Measurements from ENCODE around the gene EEPD1.
A peak's percentile ranks its signal among the peaks of the same experiment; 100 is the strongest.
"Not testable (repeated sequence)": the region's sequence is repeated elsewhere in the genome, so short reads cannot be mapped to it uniquely, and the experiment has no call there.

EEPD1 gene

DNA sequence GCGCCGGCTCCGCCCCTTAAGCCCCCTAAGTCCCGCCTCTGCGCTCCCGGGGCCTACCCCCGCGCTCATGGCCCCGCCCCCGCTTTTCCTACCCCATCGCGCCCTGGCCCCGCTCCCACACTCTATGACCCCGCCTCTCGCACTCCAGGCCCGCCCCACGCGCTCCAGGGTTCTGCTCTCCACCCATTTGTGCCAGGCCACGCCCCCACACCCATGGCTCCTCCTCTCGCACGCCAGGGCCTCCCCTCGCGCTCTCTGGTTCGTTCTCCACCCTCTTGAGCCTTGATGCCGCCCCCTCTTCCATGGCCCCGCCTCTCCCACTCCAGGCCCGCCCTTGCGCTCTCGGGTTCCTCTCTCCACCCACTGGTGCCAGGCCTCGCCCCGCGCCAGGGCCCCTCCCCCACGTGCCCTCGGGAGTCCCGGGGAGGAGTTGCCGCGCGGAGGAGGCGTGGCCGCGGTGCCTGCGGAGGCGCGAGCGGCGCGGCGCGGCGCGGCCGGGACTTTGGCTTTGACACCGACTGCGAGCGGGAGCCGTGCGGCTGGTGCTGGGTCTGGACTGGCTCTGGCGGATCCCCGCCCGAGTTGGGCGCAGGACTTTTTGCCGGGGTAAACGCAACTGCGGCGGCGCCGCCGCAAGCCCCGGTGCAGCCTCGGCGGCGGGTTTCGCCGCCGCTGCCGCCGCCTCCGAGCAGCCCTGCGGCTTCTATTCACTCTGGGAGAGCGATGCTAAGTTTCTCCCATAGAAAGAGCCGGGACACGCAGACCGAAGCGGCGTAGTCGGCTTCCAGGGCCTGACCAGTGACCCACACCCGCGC lies at the start of gene EEPD1:
TSS of gene EEPD1 (plus strand) at position 499 of the 815 bp plus-strand sequence. CDS start 1,071 bp downstream, outside the sequence.
- peak; percentile 97 for DNase-seq

DNA sequence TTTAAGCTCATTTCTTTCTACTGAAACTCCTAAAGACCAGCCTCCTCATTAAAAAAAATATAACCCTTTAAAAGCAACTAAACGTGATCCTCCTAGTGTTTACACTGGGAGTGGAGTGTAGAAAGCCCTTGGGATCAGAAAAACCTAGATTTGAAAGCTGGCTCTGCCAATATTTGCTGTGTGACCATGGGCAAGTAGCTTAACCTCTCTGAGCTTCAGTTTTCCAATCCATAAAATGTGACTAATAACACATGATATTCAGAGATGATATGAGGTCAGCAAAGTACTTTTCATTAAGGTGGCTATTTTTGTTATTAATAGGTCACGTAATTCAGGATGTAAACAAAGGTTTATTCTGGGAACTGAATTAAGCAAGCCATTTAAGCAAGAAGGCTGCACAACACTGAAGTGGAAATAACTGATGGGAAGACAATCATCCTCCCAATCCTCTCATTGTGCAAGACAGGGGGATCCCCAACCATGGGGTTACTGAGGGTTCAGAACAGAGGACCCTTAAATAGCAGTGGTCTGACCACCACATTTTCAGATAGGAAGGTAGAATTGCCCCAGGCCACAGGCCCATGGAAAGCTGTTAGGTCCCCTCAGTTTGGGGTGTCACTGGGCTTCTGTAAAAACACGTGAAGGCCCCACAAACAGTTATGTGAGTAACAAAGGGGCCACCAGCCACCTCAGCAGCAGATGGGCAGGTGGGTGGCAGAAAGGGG lies 49.1 kb upstream of the EEPD1 start:
- DNase-seq: no peak

DNA sequence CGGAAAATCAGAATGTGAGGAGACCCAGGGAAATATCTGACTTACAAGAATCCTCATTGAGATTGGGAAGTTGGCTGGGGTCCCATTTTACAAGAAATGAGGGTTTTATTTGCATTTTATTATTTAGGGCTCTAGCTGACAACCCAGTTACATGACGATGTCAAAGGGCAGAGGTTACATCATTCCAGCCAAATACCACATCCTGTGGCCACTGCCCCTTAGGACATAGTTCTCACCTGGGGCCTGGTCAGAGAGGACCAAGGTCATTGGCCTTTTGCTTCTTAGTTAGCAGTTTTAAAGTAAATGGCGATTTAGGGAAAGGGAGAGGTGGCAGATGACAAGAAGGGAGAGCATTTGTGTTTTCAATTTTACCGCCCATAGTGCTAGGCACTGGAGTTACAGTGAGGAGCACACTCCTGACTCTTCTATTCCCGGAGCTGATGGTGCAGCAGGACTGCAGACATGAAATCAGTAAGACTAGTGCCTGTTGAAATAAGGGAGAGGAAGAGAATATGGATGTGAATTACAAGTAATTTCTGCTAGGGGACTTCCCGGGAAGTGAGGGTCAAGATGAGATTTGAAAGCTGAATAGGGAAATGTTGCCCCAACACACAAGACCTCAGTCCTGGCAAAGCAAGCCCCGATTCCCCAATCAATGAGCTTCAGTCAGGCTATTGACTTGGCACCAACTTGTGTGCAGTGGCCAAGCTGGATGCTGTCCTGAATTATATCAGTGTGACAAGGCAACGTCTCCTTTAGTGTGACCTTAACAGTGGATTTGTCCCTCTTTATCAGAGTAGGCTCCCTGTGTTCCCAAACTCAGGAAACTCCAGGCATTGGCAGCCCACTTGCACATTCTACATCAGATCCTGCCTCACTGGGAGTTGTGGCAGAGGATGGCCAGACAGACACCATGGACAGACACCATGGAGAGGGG lies 45.8 kb upstream of the EEPD1 start:
- not testable (repeated sequence) for DNase-seq

DNA sequence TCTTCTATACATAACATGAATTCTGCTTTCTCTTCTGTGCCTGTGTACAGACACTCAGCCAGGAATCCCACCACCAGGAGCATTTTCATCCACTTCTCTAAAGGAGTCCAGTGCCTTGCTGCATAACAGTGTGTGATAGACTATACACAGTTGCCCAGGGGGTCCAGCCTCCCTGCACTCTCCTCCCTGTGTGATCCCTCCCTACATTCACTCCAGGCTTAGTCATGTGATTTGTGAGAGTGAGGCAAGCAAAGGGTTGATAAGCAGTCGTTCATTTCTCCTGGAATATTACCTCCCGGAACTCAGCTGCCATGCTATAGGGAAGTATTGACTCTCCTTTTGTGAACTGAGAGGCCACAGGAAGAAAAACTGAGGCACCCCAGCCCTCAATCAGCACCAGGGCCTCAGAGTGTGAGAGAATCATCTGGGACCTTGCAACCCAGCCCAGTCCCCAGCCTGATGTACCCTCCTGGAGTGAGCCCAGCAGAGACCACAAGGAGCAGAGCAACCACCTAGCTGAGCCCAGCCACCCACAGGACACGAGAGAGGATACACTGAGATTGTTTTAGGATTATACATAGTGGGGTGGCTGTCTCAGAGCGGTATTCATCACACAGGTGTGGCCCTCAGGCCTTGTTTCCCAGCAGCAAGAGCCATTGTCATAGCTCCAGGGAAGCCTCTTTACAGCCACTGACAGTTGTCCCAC lies 45.0 kb upstream of the EEPD1 start:
- no peak for DNase-seq

DNA sequence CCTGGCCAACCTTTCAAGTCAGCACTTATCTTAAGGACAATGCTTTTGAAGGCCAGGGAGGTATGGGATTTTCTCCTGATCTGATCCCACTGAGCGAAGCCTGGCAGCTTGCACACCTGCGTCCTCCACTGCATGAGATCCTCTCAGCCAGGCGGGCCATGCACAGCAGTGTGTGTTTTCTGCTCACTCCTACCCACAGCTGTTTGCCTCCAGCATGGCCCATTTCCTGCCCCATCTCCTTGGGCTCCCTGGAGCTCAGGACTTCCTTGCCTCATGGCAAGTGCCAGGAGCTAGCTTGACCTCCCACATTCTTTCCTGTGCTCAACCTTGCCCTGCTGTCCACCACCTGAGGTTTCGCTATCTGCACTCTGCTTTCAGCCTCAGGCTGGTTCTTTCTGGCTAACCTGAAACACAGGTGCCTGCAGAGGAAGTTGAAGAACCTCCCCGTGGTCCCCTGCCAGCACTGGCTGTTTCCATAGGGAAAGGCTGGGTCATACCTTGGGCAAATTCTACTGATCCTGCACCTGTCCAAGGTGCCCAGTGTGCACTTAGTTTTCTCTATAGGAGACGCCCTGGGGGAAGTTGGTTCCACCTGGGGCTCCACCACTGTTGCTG lies 43.9 kb upstream of the EEPD1 start:
- DNase-seq: peak; percentile 60

DNA sequence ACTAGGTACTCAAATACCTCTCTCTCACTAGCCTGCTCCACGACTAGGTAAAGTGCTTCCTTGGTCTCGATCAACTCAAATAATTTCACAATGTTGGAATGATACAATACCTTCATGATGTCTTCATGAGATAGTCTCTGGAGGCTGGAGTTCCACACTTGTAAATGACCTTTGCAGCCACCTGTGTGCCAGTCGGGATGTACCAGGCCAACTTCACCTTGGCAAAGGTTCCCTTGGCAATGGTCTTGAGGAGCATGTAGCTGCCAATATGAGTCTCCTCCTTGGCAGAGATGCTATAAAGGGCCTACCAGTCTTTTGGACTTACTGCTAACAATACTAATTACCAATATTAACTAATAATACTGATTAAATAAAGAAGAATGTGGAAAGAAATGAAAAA lies 42.5 kb upstream of the EEPD1 start:
- no peak for DNase-seq

DNA sequence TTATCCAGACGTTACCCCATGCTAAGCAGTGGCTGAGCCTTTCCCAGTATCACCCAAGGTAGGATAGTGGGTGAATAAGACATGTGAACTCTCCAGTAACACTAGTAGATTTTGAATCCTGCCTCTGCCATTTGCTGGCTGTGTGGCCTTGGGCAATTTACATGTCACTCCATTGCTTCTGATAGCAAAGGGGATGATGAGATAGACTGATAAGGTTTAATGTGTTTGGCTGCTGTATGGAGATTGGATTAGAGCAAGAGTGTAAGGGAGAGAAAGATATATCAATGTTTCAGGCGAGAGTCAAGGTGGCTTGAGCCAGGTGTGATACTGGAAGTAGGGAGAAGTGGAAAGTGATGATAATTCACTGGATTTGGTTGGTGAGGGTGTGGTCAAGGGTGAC lies 40.1 kb upstream of the EEPD1 start:
- DNase-seq: no peak

DNA sequence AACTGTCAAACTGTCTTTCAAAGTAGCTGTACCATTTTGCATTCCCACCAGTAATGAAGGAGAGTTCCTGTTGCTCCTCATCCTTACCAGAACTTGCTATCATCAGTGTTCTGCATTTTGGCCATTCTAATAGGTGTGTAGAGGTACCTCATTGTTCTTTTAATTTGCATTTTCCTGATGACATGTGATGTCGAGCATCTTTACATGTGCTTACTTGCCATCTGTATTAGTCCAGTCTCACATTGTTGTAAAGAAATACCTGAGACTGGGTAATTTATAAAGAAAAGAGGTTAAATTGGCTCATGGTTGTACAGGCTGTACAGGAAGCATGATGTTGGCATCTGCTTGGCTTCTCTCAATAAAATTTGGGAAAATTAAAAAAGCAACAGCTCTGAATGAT lies 38.7 kb upstream of the EEPD1 start:
- no peak for DNase-seq

DNA sequence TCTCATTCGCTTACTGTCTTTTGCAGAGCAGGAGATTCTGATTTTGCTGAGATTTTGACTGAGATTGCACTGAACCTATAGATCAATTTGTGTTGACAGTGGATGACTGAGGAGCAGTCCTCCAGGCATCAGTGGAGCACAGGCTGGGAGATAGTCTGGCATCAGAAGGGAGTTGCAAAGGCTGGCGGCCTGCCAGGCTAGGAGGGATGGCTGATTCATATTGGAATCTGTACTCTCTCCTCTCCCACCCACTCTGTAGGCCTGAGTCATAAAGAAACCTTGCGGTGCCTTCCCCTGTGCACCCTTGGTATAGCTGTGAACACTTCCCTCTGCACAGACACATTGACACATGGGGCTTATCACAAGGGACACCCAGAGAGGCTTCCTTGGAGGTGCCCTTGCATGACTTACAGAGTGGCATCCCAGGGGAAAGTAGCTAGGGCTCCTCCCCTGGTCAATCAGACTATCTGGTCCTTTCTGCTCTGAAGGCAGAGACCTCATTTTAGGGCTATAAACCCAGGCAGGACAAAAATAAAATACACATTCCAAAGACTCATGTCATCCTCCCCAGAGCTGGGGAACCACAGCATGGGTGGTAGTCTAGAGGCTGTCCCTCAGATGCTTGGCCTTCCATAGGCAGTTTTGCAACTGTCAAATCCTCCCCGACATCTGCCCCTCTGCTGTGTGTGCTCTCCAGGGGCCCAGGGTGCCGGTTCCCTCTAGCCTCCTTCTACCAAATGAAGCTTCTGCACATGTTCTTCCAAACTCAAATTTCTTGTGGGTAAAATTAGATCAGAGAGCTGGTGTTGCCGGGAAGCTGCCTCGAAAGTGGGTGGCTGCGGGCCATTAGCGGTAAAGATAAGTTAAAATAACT lies 37.4 kb upstream of the EEPD1 start:
- no peak for DNase-seq

DNA sequence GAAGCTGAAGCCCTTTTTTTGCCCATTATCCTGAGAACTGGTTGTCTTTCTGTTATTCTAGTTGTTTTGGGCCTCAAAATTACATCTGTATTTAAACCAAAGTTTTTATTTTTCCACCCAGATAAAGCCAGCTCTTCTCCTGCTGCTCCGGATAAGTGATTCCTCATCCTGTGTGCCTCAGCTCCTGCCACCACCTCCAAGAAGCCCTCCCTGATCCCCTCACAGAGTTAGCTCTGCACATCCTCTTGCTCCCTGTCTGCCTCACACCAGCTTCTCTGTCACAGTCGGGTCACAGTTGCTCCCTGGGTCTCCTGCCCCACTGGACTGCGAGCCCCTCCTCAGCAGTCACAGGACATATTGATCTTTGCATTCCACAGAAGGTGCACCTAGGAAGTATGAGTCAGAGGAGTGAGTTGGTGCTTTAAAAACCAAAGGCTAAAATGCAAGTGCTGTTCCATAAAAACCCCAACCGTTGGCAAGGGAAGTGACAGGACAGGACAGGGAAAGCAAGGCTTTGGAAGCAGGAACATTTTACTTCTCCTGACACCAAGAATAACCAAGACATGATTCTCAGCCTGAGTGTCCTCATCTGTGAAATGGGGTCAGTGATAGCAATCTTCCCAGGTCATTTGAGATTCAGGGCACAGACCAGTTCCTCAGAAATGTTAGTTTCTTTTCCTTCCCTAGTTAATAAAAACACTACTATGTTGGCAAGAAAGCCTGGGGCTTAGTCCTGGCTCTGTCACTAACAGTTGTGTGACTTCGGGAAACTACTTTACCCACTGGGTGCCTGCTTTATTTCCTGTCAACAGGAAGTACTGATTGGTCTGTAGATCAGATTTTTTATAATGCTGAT lies 36.5 kb upstream of the EEPD1 start:
- DNase-seq: no peak

DNA sequence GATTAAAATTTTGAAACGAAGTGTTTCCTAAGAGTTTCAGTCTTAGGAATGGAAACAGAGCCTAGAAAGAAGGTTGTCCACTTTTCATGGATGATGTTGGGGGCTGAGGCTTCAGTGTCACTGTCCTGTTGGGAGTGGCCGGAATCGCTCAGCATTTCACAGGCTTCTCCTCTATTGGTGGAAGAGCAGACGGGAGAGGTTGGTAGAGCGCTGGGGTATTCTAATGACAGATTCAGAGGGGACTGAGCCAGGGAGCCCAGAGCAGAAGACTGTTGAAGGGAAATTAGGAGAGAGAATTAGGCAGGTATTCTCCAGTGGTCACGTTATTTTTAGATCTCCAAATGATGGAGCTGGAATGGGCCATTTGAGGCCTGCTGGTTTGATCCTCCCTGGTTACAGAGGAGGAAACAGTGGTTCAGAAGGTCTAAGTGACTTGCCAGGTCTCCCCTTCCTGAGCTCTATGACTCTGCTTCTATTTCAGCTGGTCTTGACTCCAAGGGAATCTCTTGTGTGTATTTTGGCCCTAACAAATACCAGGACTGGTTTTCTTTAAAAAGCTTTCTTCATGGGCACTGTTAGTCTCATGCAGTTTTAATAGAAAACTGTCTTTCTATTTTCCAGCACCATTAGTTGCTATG lies 35.7 kb upstream of the EEPD1 start:
- DNase-seq: no peak

DNA sequence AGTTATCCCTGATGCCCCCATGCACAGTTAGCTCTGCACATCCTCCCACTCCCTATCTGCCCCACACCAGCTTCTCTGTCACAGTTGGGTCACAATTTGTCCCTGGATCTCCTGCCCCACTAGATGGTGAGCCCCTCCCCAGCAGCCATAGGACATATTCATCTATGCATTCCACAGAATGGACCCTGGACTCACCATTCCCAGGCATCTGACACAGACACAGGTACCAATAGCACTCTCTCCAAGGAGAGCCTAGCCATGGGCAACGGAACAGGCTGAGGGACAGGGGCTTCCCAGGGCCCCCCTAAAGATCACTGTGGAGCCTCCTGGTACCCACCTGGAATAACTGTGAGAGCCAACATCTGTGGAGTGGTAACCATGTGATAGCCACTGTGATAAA lies 34.7 kb upstream of the EEPD1 start:
- DNase-seq: no peak

DNA sequence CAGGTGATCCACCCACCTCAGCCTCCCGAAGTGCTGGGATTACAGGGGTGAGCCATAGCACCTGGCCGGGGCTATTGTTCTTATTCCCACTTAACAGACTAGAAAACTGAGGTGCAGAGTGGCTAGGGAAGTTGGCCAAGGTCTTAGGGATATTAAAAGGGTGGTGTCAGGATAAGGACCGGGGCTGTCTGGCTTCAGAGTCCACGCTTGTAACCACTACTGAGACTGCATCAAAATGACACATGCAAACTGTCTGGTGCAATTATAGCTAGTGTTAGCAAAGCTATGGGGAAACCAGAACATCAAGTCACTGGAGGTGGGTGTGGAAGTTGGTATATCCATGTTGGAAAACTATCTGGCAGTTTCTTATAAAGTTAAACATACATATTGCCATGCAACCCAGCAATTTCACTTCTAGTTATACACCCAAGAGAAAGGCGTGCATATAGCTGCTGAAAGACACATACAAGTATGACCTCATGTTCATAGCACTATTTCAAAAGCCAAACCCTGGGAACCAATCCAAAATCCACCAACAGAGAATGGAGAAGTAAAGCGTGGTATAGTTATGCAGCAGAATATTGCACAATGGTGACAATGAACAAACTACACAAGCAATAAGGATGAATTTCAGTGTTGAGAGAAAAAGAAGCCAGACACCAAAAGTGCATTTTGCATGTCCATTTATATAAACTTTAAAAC lies 33.9 kb upstream of the EEPD1 start:
- DNase-seq: peak; percentile 30

DNA sequence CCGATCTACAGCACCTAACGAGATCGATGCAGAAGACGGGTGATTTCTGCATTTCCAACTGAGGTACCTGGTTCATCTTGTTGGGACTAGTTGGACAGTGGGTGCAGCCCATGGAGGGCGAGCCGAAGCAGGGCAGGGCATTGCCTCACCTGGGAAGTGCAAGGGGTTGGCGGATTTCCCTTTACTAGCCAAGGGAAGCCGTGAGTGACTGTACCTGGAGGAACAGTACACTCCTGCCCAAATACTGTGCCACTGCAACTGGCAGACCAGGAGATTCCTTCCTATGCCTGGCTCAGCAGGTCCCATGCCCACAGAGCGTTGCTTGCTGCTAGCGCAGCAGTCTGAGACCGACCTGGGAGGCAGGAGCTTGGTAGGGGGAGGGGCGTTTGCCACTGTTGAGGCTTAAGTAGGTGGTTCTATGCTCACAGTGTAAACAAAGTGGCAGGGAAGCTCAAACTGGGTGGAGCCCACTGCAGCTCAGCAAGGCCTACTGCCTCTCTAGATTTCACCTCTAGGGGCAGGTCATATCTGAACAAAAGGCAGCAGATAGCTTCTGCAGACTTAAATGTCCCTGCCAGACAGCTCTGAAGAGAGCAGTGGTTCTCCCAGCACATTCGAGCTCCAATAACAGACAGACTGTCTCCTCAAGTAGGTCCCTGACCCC lies 32.9 kb upstream of the EEPD1 start:
- DNase-seq: not testable (repeated sequence)

DNA sequence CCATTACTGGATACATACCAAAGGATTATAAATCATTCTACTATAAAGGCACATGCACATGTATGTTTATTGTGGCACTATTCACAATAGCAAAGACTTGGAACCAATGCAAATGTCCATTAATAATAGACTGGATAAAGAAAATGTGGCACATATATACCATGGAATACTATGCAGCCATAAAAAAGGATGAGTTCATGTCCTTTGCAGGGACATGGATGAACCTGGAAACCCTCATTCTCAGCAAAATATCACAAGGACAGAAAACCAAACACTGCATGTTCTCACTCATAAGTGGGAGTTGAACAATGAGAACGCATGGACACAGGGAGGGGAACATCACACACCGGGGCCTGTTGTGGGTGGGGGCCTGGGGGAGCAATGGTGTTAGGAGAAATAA lies 27.4 kb upstream of the EEPD1 start:
- not testable (repeated sequence) for DNase-seq

DNA sequence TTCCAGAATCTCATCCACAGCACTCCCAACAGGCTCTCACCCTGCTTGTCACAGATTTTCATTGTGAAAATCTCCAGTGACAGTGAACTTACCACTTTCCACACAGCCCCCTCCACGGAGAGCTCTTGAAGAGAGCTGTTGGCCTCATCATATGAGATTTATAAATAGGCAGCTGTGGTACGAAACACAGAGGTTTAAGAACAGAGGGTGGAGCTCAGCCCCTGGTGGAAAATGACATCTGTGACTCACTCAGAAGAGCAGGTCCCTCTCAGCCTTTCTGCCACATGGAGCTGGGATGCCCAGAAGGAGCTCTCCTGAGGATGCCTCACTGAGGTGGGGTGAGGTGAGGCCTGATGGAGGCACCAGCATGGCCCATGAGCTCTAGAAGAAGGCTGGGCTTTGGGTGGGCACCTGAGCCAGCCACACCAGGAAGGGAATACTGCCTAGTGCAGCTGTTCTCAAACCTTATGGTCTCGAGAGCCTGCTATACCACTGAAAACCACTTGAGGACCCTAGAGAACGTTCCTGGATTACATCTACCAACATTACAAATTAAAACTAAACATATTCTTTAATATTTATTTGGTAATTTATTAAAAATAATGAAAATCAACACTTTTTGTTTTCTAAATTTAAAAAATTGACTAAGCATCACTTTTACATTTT lies 25.8 kb upstream of the EEPD1 start:
- no peak for DNase-seq

DNA sequence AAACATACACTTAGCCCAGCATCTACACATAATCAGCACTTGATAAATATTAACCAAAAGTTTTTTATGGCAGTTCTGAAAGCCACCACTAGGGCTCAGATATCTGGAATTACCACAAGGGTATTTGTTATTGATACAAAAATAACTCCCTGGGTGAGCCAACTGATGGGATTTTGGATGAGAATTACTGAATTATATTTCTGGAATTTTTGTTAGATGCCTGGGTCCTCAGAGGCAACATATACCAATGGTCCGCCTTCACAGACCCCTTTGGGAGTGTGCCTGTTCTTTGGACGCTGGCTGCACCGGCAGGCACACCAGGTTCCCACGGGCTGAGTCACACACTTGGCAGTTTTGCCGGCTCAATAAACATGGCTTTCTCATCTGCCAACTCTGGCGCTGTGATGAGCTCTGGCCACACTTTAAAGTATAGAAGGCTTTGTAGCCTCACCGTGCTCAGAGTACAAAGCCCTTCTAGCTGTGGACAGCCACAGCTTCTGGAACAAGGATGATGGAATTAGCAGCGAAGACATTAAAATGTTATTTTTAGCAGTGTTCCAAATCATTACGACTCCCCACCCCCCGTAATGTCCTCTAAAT lies 24.5 kb upstream of the EEPD1 start:
- DNase-seq: peak; percentile 85

All from NCI-H2029 treated with DMSO at 0.1 percent for 48 hours (cell line).